H1 (cell line): ENCODE data around the gene SYNDIG1.

Experiments used
- CHD2 ChIP-seq: IDR thresholded peaks from 2 replicates; pipeline ENCODE4 v1.6.1; 2012; ENCODE audit warnings: low read length, improper control_type of control experiment
- CTCF ChIP-seq, 3 experiments: IDR thresholded peaks; 1 replicate in 2 of 3; 2 replicates in 1 of 3; pipeline versions ENCODE4 v1.5.1 to v1.6.1; 2011; ENCODE audit warnings: low read length in 3 of 3, mild to moderate bottlenecking in 3 of 3, inconsistent platforms in 2 of 3, low read depth in 1 of 3, moderate library complexity in 1 of 3; ENCODE audit not compliant: insufficient read depth in 1 of 3; ENCODE audit errors: control extremely low read depth in 1 of 3
- GABPA ChIP-seq: IDR thresholded peaks from 2 replicates; pipeline ENCODE4 v1.6.1; 2011; ENCODE audit warnings: mild to moderate bottlenecking, low read length, moderate library complexity, borderline replicate concordance; ENCODE audit not compliant: insufficient read depth

GRCh38 chr20:24600012-24600411 lies 130.6 kb downstream of the SYNDIG1 start:
- TF ChIP-seq CTCF (IDR thresholded peaks at IDR 0.05; ENCODE audit: control extremely low read depth in 1 of 3, insufficient read depth in 1 of 3, low read depth in 1 of 3, low read length in 3 of 3) (peak in 1 of 3 experiments; percentile 28; a peak in 1 of 4 replicates), GABPA (no peak), CHD2 (no peak)
